Kidney (tissue), 14 donors: ENCODE measurements around the gene PHETA1. TPM values are rescaled to one million over a fixed set of nuclear protein-coding genes. Genes with fewer than 3 reads are reported as not detected.
"Not testable (repeated sequence)": the region's sequence is repeated elsewhere in the genome, so short reads cannot be mapped to it uniquely, and the experiment has no call there.

Experiments
- DNase-seq, 5 donors: peaks; one replicate each; pipeline ENCODE4 v3.0.0-alpha.2; 2013 to 2020
- FAIRE-seq: peaks from 2 replicates; lab custom pipeline; 2012; peaks lifted over from hg19 to GRCh38; lab: Jason Lieb, UNC
- H3K27ac ChIP-seq, 2 donors: one replicate each; pipeline ENCODE4 v1.7.0; 2013; ENCODE audit warnings: low read depth in 2 of 2, low read length in 2 of 2, inconsistent platforms in 1 of 2
- H3K27me3 ChIP-seq: one replicate; pipeline ENCODE4 v1.7.1; 2013; ENCODE audit warnings: low read length, inconsistent platforms; ENCODE audit not compliant: control insufficient read depth, insufficient read depth
- H3K36me3 ChIP-seq, 3 donors: one replicate each; pipeline versions ENCODE4 v1.7.0 to v1.7.1; 2013; ENCODE audit warnings: low read length in 3 of 3, control low read depth in 1 of 3, inconsistent platforms in 1 of 3; ENCODE audit not compliant: insufficient read depth in 3 of 3, control insufficient read depth in 2 of 3
- H3K4me1 ChIP-seq, 3 donors: one replicate each; pipeline versions ENCODE4 v1.7.0 to v1.7.1; 2013; ENCODE audit warnings: low read length in 3 of 3, inconsistent platforms in 1 of 3, low read depth in 1 of 3; ENCODE audit not compliant: control insufficient read depth in 2 of 3, insufficient read depth in 2 of 3
- H3K4me3 ChIP-seq, 3 donors: one replicate each; pipeline versions ENCODE4 v1.7.0 to v1.8.1; 2013; ENCODE audit warnings: low read length in 3 of 3, control low read depth in 1 of 3, inconsistent platforms in 1 of 3
- H3K9ac ChIP-seq, 3 donors: one replicate each; pipeline versions ENCODE4 v1.7.0 to v1.7.1; 2013; ENCODE audit warnings: low read length in 3 of 3, control low read depth in 1 of 3, inconsistent platforms in 1 of 3
- H3K9me3 ChIP-seq, 3 donors: one replicate each; pipeline versions ENCODE4 v1.7.0 to v1.7.1; 2013; ENCODE audit warnings: low read length in 3 of 3, control low read depth in 1 of 3, inconsistent platforms in 1 of 3; ENCODE audit not compliant: control insufficient read depth in 2 of 3, insufficient read depth in 1 of 3
- intact Hi-C: fragments of 100-400 bp; cut with DNase I; formaldehyde crosslinking; loops from one replicate; pipeline ENCODE4 v1.11.1; 2022
- polyA plus RNA-seq: library from polyadenylated mRNA; stranded (reverse); fragments of 350-450 nt; fragmentation: Illumina TruSeq; extraction: RNeasy Lipid Tissue Mini Kit (QIAGEN cat#74804); gene quantifications from one replicate; pipeline ENCODE4 v1.2.3, GENCODE V29; 2014; ENCODE audit warnings: low read depth, low replicate concordance; ENCODE audit not compliant: insufficient read depth
- total RNA-seq: library from RNA; stranded (reverse); fragmentation: NEBNext Ultra II Directional; extraction: Animal tissue kit (Norgen Biotek cat#: 25700); gene quantifications from one replicate; pipeline ENCODE4 v1.2.1, GENCODE V29; 2021
- TF ChIP-seq, protein P1 (sequence below): IDR thresholded peaks from 3 replicates; pipeline ENCODE4 v1.5.1; 2012; ENCODE audit warnings: mild to moderate bottlenecking, moderate library complexity, borderline replicate concordance; ENCODE audit not compliant: insufficient read depth; ENCODE audit errors: extremely low read depth
- donor health status: control.
- donor health status: control.
- donor health status: control.
- donor health status: control.
- donor health status: control.
- donor health status: DM: yes; HTN: yes; CAD: no.
- donor health status: Normal renal cell carcinoma (clear cell type).

PHETA1 gene
- total and polyA plus RNA-seq, 2 donors from 2014 or later: 6.3 to 19.0 TPM

DNA sequence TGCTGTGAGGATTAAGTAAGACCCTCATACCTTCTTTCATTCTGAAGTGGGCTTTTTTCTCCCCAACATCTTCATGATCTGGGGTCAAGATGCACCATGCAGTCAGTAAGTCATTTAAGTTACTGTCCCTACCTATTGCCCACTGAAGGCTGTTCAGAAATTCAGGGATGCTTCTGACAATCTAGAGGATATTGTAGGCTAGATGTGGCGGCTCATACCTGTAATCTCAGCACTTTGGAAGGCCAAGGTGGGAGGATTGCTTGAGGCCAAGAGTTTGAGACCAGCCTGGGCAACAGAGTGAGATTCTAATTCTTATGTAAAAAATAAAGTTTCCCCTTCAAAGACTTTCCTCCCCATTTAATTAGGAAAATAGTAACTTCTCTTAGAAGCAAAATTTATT is 28.7 kb downstream of the PHETA1 start:
- H3K4me1 ChIP-seq: no peaks in the 10 kb centered on the region
- H3K27ac ChIP-seq: no peak overlapping the region
- H3K4me3 ChIP-seq: no peak overlapping the region
- H3K9ac ChIP-seq: no peak overlapping the region
- no peaks in the 10 kb centered on the region for H3K36me3 ChIP-seq
- H3K27me3 ChIP-seq: no peaks in the 10 kb centered on the region
- intact Hi-C loops: no loop called here
- no peak for FAIRE-seq
- TF ChIP-seq, protein P1, sequence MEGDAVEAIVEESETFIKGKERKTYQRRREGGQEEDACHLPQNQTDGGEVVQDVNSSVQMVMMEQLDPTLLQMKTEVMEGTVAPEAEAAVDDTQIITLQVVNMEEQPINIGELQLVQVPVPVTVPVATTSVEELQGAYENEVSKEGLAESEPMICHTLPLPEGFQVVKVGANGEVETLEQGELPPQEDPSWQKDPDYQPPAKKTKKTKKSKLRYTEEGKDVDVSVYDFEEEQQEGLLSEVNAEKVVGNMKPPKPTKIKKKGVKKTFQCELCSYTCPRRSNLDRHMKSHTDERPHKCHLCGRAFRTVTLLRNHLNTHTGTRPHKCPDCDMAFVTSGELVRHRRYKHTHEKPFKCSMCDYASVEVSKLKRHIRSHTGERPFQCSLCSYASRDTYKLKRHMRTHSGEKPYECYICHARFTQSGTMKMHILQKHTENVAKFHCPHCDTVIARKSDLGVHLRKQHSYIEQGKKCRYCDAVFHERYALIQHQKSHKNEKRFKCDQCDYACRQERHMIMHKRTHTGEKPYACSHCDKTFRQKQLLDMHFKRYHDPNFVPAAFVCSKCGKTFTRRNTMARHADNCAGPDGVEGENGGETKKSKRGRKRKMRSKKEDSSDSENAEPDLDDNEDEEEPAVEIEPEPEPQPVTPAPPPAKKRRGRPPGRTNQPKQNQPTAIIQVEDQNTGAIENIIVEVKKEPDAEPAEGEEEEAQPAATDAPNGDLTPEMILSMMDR: no peak
- no peaks in the 10 kb centered on the region for H3K9me3 ChIP-seq
- DNase-seq: no peak

DNA sequence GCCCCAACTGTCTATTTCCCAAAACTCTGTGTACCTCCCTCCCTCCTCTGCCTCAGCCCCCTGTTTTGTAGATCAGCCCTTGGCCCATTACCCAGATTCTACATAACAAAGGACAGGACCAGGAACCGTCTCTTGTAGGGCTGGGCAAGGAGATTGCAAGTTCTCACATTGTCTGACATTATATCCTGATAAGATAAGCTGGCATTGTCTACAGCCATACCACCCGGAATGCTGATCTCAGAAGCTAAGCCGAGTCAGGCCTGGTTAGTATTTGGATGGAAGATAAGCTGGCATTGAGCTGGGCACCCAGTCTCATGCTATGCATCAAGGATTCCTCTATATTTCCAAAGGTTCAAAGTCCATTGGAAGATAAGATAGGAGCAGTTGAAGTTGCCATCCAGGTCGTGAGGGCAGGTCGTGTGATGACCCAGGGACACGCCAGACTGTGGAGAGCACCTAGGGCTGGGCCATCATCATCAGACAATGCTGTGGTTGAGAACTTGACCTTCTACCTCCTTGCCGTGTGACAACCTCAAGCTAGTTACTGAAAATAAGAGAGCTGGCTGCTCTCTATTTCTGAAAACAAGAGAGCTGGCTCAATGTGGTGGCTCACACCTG is 29.5 kb downstream of the PHETA1 start:
- intact Hi-C loops: no loop called here
- Histone ChIP-seq H3K9ac (no peak overlapping the region), H3K27me3 (no peaks in the 10 kb centered on the region), H3K27ac (no peak overlapping the region), H3K36me3 (no peaks in the 10 kb centered on the region), H3K4me3 (no peak overlapping the region), H3K4me1 (no peaks in the 10 kb centered on the region), H3K9me3 (no peaks in the 10 kb centered on the region)
- FAIRE-seq (no peak), DNase-seq (no peak)
- TF ChIP-seq, protein P1: no peak

DNA sequence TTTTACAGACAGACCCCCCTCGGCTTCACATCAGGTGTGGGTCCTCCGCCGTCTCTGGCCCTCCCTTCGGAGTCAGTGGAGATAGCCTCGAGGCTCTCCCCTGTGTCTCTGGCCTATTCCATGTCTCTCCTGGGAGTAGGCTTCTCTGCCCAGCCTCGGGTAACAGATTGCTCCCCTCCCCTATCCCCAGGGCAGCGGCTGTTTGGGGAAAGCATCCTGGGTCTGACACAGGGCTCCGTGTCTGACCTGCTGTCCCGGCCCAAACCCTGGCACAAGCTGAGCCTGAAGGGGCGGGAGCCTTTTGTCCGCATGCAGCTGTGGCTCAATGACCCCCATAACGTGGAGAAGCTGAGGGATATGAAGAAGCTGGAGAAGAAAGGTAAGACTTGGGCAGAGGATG is 30.8 kb downstream of the PHETA1 start:
- Histone ChIP-seq H3K36me3 (no peaks in the 10 kb centered on the region), H3K9me3 (no peaks in the 10 kb centered on the region), H3K27me3 (no peaks in the 10 kb centered on the region), H3K4me3 (no peak overlapping the region), H3K27ac (no peak overlapping the region), H3K4me1 (no peaks in the 10 kb centered on the region), H3K9ac (no peak overlapping the region)
- intact Hi-C loops: no loop called here
- TF ChIP-seq, protein P1: no peak
- DNase-seq (no peak), FAIRE-seq (no peak)

DNA sequence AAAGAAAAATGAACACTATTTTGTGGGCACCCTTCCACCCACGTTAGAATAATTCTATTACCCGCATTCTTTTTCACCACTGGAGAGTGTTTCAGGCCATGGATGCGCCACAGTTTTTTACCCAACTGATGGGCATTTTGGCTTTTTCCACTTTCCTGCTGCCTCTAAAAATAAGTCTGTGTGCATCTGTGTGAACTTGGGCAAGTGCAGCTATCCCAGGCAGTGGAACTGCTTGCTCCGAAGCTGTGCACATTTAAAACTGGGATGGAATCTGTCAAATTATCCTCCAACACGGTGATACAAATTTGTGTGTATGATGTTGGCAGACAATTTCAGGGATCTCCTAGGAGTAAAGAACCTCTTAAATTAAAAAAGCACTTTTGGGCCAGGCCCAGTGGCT is 31.5 kb downstream of the PHETA1 start:
- Histone ChIP-seq H3K4me3 (no peak overlapping the region), H3K27ac (no peak overlapping the region), H3K36me3 (no peaks in the 10 kb centered on the region), H3K9me3 (no peaks in the 10 kb centered on the region), H3K9ac (no peak overlapping the region), H3K27me3 (no peaks in the 10 kb centered on the region), H3K4me1 (no peaks in the 10 kb centered on the region)
- TF ChIP-seq, protein P1: no peak
- DNase-seq (no peak), FAIRE-seq (no peak)
- intact Hi-C loops: no loop called here

DNA sequence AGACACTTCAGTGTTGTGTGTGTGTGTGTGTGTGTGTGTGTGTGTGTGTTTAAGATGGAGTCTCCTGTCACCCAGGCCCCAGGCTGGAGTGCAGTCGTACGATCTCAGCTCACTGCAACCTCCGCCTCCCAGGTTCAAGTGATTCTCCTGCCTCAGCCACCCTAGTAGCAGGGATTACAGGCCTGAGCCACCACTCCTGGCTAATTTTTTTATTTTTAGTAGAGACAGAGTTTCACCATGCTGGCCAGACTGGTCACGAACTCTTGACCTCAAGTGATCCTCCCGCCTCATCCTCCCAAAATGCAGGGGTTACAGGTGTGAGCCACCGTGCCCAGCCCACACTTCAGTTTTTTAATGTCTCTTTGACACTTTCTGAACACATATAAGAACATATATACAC is 32.5 kb downstream of the PHETA1 start:
- H3K4me3 ChIP-seq, DNase-seq, FAIRE-seq, H3K36me3 ChIP-seq, H3K4me1 ChIP-seq, H3K9me3 ChIP-seq, H3K27ac ChIP-seq, intact Hi-C loops, H3K9ac ChIP-seq, H3K27me3 ChIP-seq: not testable (repeated sequence)
